Body of pancreas (tissue), 4 donors: Measurements from ENCODE around the gene SMAD5.

Source experiments
- POLR2A ChIP-seq, 3 donors: fragments of 450-650 bp; IDR thresholded peaks; one replicate each; pipeline ENCODE4 v1.6.1; 2016; ENCODE audit warnings: antibody characterized with exemption in 3 of 3, mild to moderate bottlenecking in 2 of 3
- TF ChIP-seq, protein P1 (sequence below), 7 experiments: fragments of 450-650 bp in 4 of 7; fragments of 200-600 bp in 3 of 7; sonication (generic) in 3 of 7; IDR thresholded peaks; one replicate each; pipeline ENCODE4 v1.5.1; 2016 to 2019; ENCODE audit warnings: antibody characterized with exemption in 7 of 7

DNA sequence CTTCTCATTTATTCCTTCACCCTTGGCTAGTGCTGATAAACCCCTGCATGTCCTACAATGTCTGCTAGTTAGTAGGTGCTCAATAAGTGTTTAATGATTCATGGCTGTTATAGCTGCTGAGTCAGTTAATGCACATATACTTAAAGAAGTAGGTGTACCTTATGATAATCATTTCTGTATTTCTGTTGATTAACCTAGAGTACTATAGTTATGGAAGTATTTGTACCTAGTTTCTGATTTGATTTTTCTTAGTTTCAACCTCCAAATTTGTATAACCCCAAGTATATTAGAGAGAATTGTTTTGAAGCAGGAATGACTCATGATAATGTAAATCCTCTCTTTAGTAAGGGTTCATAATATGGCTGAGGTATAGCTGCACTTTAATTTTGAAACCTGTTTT is 8.9 kb downstream of the SMAD5 start:
- TF ChIP-seq, protein P1, sequence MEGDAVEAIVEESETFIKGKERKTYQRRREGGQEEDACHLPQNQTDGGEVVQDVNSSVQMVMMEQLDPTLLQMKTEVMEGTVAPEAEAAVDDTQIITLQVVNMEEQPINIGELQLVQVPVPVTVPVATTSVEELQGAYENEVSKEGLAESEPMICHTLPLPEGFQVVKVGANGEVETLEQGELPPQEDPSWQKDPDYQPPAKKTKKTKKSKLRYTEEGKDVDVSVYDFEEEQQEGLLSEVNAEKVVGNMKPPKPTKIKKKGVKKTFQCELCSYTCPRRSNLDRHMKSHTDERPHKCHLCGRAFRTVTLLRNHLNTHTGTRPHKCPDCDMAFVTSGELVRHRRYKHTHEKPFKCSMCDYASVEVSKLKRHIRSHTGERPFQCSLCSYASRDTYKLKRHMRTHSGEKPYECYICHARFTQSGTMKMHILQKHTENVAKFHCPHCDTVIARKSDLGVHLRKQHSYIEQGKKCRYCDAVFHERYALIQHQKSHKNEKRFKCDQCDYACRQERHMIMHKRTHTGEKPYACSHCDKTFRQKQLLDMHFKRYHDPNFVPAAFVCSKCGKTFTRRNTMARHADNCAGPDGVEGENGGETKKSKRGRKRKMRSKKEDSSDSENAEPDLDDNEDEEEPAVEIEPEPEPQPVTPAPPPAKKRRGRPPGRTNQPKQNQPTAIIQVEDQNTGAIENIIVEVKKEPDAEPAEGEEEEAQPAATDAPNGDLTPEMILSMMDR (IDR thresholded peaks at IDR 0.05), result no peak
- TF ChIP-seq POLR2A (IDR thresholded peaks at IDR 0.05), result no peak
